Naive B cell (primary cell): ENCODE results near the gene MIER1. TPM values are rescaled to one million over a fixed set of nuclear protein-coding genes. Genes with fewer than 3 reads are reported as not detected.
"Not testable (repeated sequence)": the region's sequence is repeated elsewhere in the genome, so short reads cannot be mapped to it uniquely, and the experiment has no call there.

Source experiments
- ATAC-seq, 2 donors: fragments of 150-1000 bp; cut with Tn5 transposase; 2 replicates each; pipeline ENCODE4 v1.10.0; 2021; ENCODE audit warnings: low read depth in 2 of 2, mild to moderate bottlenecking in 2 of 2, moderate library complexity in 2 of 2
- DNase-seq: peaks from one replicate; pipeline ENCODE4 v3.0.0; 2022
- H3K27ac Mint-ChIP-seq, 6 donors: one replicate each; pipeline ENCODE4 v1.8.0; 2020 to 2022; ENCODE audit warnings: mild to moderate bottlenecking in 6 of 6, mixed read lengths in 6 of 6, moderate library complexity in 5 of 6, inconsistent platforms in 2 of 6
- H3K27me3 Mint-ChIP-seq, 3 donors: one replicate each; pipeline ENCODE4 v1.8.0; 2021 to 2022; ENCODE audit warnings: mixed read lengths in 3 of 3, mild to moderate bottlenecking in 1 of 3
- H3K36me3 Mint-ChIP-seq, 2 donors: one replicate each; pipeline ENCODE4 v1.8.0; 2020 to 2022; ENCODE audit warnings: mixed read lengths in 2 of 2, inconsistent platforms in 1 of 2, mild to moderate bottlenecking in 1 of 2
- H3K4me1 Mint-ChIP-seq, 3 donors: one replicate each; pipeline ENCODE4 v1.8.0; 2020 to 2022; ENCODE audit warnings: mixed read lengths in 3 of 3, inconsistent platforms in 1 of 3, mild to moderate bottlenecking in 1 of 3, moderate library complexity in 1 of 3
- H3K4me3 Mint-ChIP-seq, 8 donors: one replicate each; pipeline ENCODE4 v1.8.0; 2020 to 2022; ENCODE audit warnings: mild to moderate bottlenecking in 8 of 8, mixed read lengths in 8 of 8, moderate library complexity in 8 of 8, inconsistent platforms in 2 of 8
- H3K9me3 Mint-ChIP-seq, 7 donors: one replicate each; pipeline ENCODE4 v1.8.0; 2020 to 2022; ENCODE audit warnings: mixed read lengths in 7 of 7, mild to moderate bottlenecking in 5 of 7, inconsistent platforms in 2 of 7, moderate library complexity in 1 of 7
- polyA plus RNA-seq, 6 donors: library from polyadenylated mRNA; unstranded; fragments of 300-500 nt; fragmentation: Illumina TruSeq; gene quantifications; one replicate each; pipeline ENCODE4 v1.2.3, GENCODE V29; 2021; ENCODE audit warnings: low read depth in 6 of 6

MIER1 gene
- polyA plus RNA-seq, 6 donors from 2014 or later: 21.1 to 40.5 (median 35.9) TPM

- no peaks in the 10 kb centered on the region for H3K27me3 Mint-ChIP-seq
- peaks cover 29 to 30% of the 10 kb centered on the region in 2 donors for H3K36me3 Mint-ChIP-seq
- ATAC-seq (no peak), DNase-seq (no peak)
- H3K4me1 Mint-ChIP-seq: peaks cover 8 to 23% (median 13%) of the 10 kb centered on the region in 3 donors
- no peak overlapping the region for H3K27ac Mint-ChIP-seq
- H3K9me3 Mint-ChIP-seq: no peaks in the 10 kb centered on the region
- no peak overlapping the region for H3K4me3 Mint-ChIP-seq
Observed at GRCh38 chr1:66945316-66945715, 20.5 kb downstream of the MIER1 start.

- no peaks in the 10 kb centered on the region for H3K27me3 Mint-ChIP-seq
- peak overlapping the region; percentile 10 to 89 (median 69) for H3K27ac Mint-ChIP-seq
- no peaks in the 10 kb centered on the region for H3K9me3 Mint-ChIP-seq
- peaks cover 26 to 28% of the 10 kb centered on the region in 2 donors for H3K36me3 Mint-ChIP-seq
- H3K4me1 Mint-ChIP-seq: peaks cover 7 to 23% (median 13%) of the 10 kb centered on the region in 3 donors
- ATAC-seq (no peak), DNase-seq (no peak)
- H3K4me3 Mint-ChIP-seq: no peak overlapping the region
Observed at GRCh38 chr1:66947267-66947666, 22.5 kb downstream of the MIER1 start.

- Mint-ChIP-seq H3K27me3 (no peaks in the 10 kb centered on the region), H3K4me3 (no peak overlapping the region)
Observed at GRCh38 chr1:66951513-66951912, 26.7 kb downstream of the MIER1 start.

DNA sequence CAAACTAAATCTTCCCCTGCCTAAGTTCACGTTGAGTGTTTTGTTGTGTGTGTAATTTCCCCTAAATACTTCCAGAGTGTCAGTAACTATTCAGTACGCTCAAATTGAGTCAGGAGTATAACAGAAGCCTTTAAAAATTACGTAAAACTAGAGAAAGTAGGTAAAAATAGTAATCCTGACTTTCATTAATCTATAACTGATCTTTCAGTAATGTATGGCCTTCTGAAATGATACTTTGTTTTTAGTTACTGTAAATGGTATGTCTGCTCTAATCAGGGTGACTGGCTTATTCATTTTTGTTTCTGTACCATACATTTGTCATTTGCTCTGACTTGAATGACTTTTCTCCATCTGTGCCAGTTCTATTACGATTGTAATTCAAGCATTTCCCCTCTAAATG is 29.4 kb downstream of the MIER1 start:
- Mint-ChIP-seq H3K4me1 (peaks cover 3 to 8% (median 6%) of the 10 kb centered on the region in 3 donors), H3K27me3 (no peaks in the 10 kb centered on the region), H3K9me3 (no peaks in the 10 kb centered on the region), H3K4me3 (no peak overlapping the region), H3K36me3 (peaks cover 7 to 13% of the 10 kb centered on the region in 2 donors), H3K27ac (peak overlapping the region in 2 of 6 donors; percentile 7 to 59)
- DNase-seq: no peak
- ATAC-seq: no peak

More at GRCh38 chr1:66951513-66951912, 26.7 kb downstream of the MIER1 start:
- Mint-ChIP-seq H3K9me3 (no peaks in the 10 kb centered on the region), H3K4me1 (peaks cover 5 to 11% (median 9%) of the 10 kb centered on the region in 3 donors), H3K36me3 (peaks cover 14 to 21% of the 10 kb centered on the region in 2 donors), H3K27ac (peak overlapping the region in 1 of 6 donors; percentile 20)
- ATAC-seq (no peak), DNase-seq (no peak)

DNA sequence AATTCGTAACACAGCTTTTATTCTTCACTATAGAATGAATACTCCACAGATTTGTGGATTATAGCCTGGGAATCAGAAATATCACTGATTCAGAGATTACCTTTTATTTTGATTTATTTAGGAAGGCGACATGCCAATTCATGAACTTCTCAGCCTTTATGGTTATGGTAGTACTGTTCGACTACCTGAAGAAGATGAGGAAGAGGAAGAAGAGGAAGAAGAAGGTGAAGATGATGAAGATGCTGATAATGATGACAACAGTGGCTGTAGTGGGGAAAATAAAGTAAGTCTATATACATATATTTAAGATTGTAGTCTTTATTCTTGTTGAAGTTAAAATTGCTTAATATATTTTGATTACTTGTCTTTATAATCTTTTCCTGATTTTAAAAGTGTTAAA is 33.1 kb downstream of the MIER1 start:
- peaks cover 7 to 17% of the 10 kb centered on the region in 2 donors for H3K36me3 Mint-ChIP-seq
- DNase-seq: no peak

GRCh38 chr1:66966188-66966873 is 41.5 kb downstream of the MIER1 start:
- peaks cover 0 to 17% (median 4%) of the 10 kb centered on the region in 7 donors for H3K9me3 Mint-ChIP-seq
- H3K4me3 Mint-ChIP-seq, H3K4me1 Mint-ChIP-seq, ATAC-seq, H3K27me3 Mint-ChIP-seq, DNase-seq: not testable (repeated sequence)
- H3K27ac Mint-ChIP-seq: peak overlapping the region in 3 of 6 donors; percentile 7 to 82 (median 80)
- H3K36me3 Mint-ChIP-seq: peaks cover 36 to 52% of the 10 kb centered on the region in 2 donors

More for the DNA sequence above, 33.1 kb downstream of the MIER1 start:
- no peak for ATAC-seq
- Mint-ChIP-seq H3K4me1 (peaks cover 3 to 8% (median 6%) of the 10 kb centered on the region in 3 donors), H3K4me3 (no peak overlapping the region), H3K27me3 (no peaks in the 10 kb centered on the region), H3K27ac (peak overlapping the region in 2 of 6 donors; percentile 8 to 13), H3K9me3 (no peaks in the 10 kb centered on the region)

GRCh38 chr1:66968574-66968973 is 43.8 kb downstream of the MIER1 start:
- H3K27me3 Mint-ChIP-seq: no peaks in the 10 kb centered on the region
- peaks cover 0 to 17% (median 4%) of the 10 kb centered on the region in 7 donors for H3K9me3 Mint-ChIP-seq
- peaks cover 44 to 54% of the 10 kb centered on the region in 2 donors for H3K36me3 Mint-ChIP-seq
- DNase-seq (no peak), ATAC-seq (no peak)
- peaks cover 0 to 4% (median 4%) of the 10 kb centered on the region in 3 donors for H3K4me1 Mint-ChIP-seq
- no peak overlapping the region for H3K4me3 Mint-ChIP-seq
- no peak overlapping the region for H3K27ac Mint-ChIP-seq

DNA sequence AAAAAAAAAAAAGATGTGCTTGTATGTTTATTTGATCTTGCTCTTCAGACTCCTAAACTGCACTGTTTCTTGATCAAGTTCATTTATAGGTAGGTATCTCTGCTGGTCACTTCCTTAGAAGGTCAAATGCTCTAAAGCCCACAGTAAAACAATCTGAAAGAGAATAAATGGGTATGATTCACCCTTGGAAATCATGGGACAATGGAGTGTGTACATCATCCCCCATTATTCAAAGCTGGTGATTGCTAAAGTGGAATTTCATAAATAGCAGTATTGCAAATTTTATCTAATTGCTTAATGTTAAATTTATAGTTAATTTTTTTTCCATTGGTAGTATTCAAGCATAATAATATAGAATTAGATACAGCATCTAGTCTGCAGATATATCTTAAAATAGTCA is 53.4 kb downstream of the MIER1 start:
- peaks cover 10 to 14% of the 10 kb centered on the region in 2 donors for H3K36me3 Mint-ChIP-seq
- H3K27me3 Mint-ChIP-seq: no peaks in the 10 kb centered on the region
- DNase-seq (no peak), ATAC-seq (no peak)
- no peaks in the 10 kb centered on the region for H3K9me3 Mint-ChIP-seq
- no peak overlapping the region for H3K4me3 Mint-ChIP-seq
- no peak overlapping the region for H3K27ac Mint-ChIP-seq
- peaks cover 4% of the 10 kb centered on the region in 3 donors for H3K4me1 Mint-ChIP-seq

- H3K9me3 Mint-ChIP-seq, DNase-seq, ATAC-seq, H3K27me3 Mint-ChIP-seq, H3K4me1 Mint-ChIP-seq, H3K4me3 Mint-ChIP-seq: not testable (repeated sequence)
- Mint-ChIP-seq H3K27ac (peak overlapping the region in 1 of 6 donors; percentile 63), H3K36me3 (peaks cover 15 to 21% of the 10 kb centered on the region in 2 donors)
Observed at GRCh38 chr1:66979621-66980020, 54.8 kb downstream of the MIER1 start.

GRCh38 chr1:66980745-66981367 is 56.1 kb downstream of the MIER1 start:
- H3K4me3 Mint-ChIP-seq: peak overlapping the region in 1 of 8 donors; percentile 6
- no peak for ATAC-seq

DNA sequence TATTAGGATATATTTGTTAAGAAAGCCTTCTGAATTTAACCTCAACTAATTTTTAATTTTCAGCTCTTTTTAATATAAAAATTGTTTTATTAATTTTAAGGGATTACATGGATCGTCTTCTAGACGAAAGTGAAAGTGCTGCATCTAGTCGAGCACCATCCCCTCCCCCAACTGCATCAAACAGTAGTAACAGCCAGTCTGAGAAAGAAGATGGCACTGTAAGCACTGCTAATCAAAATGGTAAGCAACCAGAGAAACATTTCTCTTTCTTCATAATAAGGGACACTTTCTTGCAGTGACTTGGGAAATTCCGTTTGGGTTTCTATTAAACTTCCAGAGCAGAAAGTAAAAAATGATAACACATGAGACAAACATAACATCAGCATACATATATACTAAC is 56.9 kb downstream of the MIER1 start:
- ATAC-seq: peak; percentile 37 to 61
- Mint-ChIP-seq H3K36me3 (peaks cover 13 to 23% of the 10 kb centered on the region in 2 donors), H3K4me1 (peaks cover 9 to 12% (median 10%) of the 10 kb centered on the region in 3 donors), H3K4me3 (peak overlapping the region in 1 of 8 donors; percentile 27), H3K27ac (peak overlapping the region in 4 of 6 donors; percentile 4 to 58 (median 50)), H3K27me3 (no peaks in the 10 kb centered on the region), H3K9me3 (no peaks in the 10 kb centered on the region)
- DNase-seq: no peak

More at GRCh38 chr1:66980745-66981367, 56.1 kb downstream of the MIER1 start:
- no peak for DNase-seq
- H3K27ac Mint-ChIP-seq: peak overlapping the region in 5 of 6 donors; percentile 4 to 62 (median 43)
- no peaks in the 10 kb centered on the region for H3K27me3 Mint-ChIP-seq
- peaks cover 9 to 12% (median 10%) of the 10 kb centered on the region in 3 donors for H3K4me1 Mint-ChIP-seq
- peaks cover 16 to 23% of the 10 kb centered on the region in 2 donors for H3K36me3 Mint-ChIP-seq
- no peaks in the 10 kb centered on the region for H3K9me3 Mint-ChIP-seq

- Mint-ChIP-seq H3K36me3 (peaks cover 11 to 23% of the 10 kb centered on the region in 2 donors), H3K9me3 (no peaks in the 10 kb centered on the region), H3K27ac (peak overlapping the region in 1 of 6 donors; percentile 82), H3K27me3 (no peaks in the 10 kb centered on the region), H3K4me1 (peaks cover 9 to 12% (median 10%) of the 10 kb centered on the region in 3 donors), H3K4me3 (no peak overlapping the region)
- DNase-seq: no peak
- ATAC-seq: no peak
Observed at GRCh38 chr1:66982561-66983260, 57.9 kb downstream of the MIER1 start.

- H3K36me3 Mint-ChIP-seq: peaks cover 7 to 17% of the 10 kb centered on the region in 2 donors
- no peak overlapping the region for H3K4me3 Mint-ChIP-seq
- peaks cover 9 to 12% (median 10%) of the 10 kb centered on the region in 3 donors for H3K4me1 Mint-ChIP-seq
- H3K9me3 Mint-ChIP-seq: no peaks in the 10 kb centered on the region
- no peak for ATAC-seq
- peak overlapping the region in 2 of 6 donors; percentile 27 to 76 for H3K27ac Mint-ChIP-seq
- H3K27me3 Mint-ChIP-seq: no peaks in the 10 kb centered on the region
- DNase-seq: no peak
Observed at GRCh38 chr1:66984491-66984890, 59.7 kb downstream of the MIER1 start.
